Lung (tissue), 12 donors: ENCODE measurements around the gene SIAH3. TPM values are rescaled to one million over a fixed set of nuclear protein-coding genes. Genes with fewer than 3 reads are reported as not detected.

ENCODE experiments used
- ATAC-seq: fragments of 200-7000 bp; cut with Tn5 transposase; one replicate; pipeline ENCODE4 v1.9.1; 2020; ENCODE audit warnings: moderate number of reproducible peaks; ENCODE audit not compliant: insufficient read depth, low FRiP score
- DNase-seq, 3 donors: peaks; one replicate each; pipeline ENCODE4 v3.0.0-alpha.2; 2013 to 2017
- H3K27ac ChIP-seq, 2 donors: one replicate each; pipeline ENCODE4 v1.5.1; 2013; ENCODE audit warnings: mild to moderate bottlenecking in 2 of 2, moderate library complexity in 2 of 2, control low read depth in 1 of 2, inconsistent platforms in 1 of 2, low read depth in 1 of 2, low read length in 1 of 2
- H3K27me3 ChIP-seq, 3 donors: one replicate each; pipeline ENCODE4 v1.5.1; 2013; ENCODE audit warnings: low read length in 2 of 3; ENCODE audit not compliant: control insufficient read depth in 3 of 3, insufficient read depth in 3 of 3
- H3K36me3 ChIP-seq, 4 donors: one replicate each; pipeline ENCODE4 v1.5.1; 2013; ENCODE audit warnings: low read length in 4 of 4, mild to moderate bottlenecking in 1 of 4, moderate library complexity in 1 of 4; ENCODE audit not compliant: control insufficient read depth in 4 of 4, insufficient read depth in 4 of 4
- H3K4me1 ChIP-seq, 5 donors: one replicate each; pipeline ENCODE4 v1.5.1; 2013; ENCODE audit warnings: low read length in 5 of 5, mild to moderate bottlenecking in 2 of 5, moderate library complexity in 1 of 5; ENCODE audit not compliant: control insufficient read depth in 5 of 5, insufficient read depth in 5 of 5
- H3K4me3 ChIP-seq: one replicate; pipeline ENCODE4 v1.5.1; 2013; ENCODE audit warnings: mild to moderate bottlenecking, control low read depth, moderate library complexity
- H3K9ac ChIP-seq, 2 donors: one replicate each; pipeline ENCODE4 v1.5.1; 2013; ENCODE audit warnings: low read length in 2 of 2, control low read depth in 1 of 2; ENCODE audit not compliant: insufficient read depth in 1 of 2
- H3K9me3 ChIP-seq, 4 donors: one replicate each; pipeline ENCODE4 v1.5.1; 2013; ENCODE audit warnings: low read length in 3 of 4, mild to moderate bottlenecking in 1 of 4, moderate library complexity in 1 of 4; ENCODE audit not compliant: control insufficient read depth in 4 of 4, insufficient read depth in 3 of 4
- CTCF ChIP-seq: IDR thresholded peaks from 2 replicates; pipeline ENCODE4 v1.5.1; 2012; ENCODE audit warnings: mild to moderate bottlenecking; ENCODE audit errors: control extremely low read depth, extremely low read depth
- WGBS, 2 donors: extraction: QIAGEN DNeasy Blood & Tissue Kit; methylation state at CpG; one replicate each; pipeline ENCODE4 v1.1.7; 2013; 5-methylcytosine and 5-hydroxymethylcytosine counted together
- polyA plus RNA-seq, 2 donors: library from polyadenylated mRNA; stranded (reverse); fragments of 200-250 nt; gene quantifications; one replicate each; pipeline ENCODE4 v1.2.1, GENCODE V29; 2013
- total RNA-seq, 2 donors: library from RNA; depleted of rRNA in 1 of 2; stranded (reverse); fragments of >200 nt in 1 of 2; gene quantifications; one replicate each; pipeline ENCODE4 v1.2.1, GENCODE V29; 2014 to 2021
- donor health status: control.
- donor health status: control.
- donor health status: Bipolar disorder and iron deficiency.
- donor health status: healthy.
- donor health status: DM: yes; HTN: yes; CAD: no.

The SIAH3 gene
- total and polyA plus RNA-seq, 4 donors, result 0.03 to 0.31 (median 0.05) TPM

DNA sequence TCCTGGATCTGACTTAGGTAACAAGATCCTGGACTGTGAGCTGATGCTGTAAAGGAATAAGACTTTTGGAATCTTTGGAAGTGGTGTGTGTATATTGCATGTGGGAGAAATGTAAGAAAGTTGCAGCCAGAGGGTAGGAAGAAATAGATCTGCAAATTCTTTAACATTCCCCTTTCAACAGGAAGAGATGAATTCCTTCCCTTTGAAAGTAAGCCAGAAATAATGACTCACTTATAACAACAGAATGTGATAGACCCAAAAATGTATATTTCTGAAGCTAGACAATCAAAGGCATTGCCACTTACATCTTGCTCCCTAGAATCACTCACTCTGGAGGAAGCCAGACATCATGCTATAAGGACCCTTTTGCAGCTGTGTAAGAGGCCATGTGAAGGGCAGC is 9.8 kb upstream of the SIAH3 start:
- Histone ChIP-seq H3K27ac (no peak overlapping the region), H3K36me3 (no peaks in the 10 kb centered on the region), H3K4me3 (no peak overlapping the region), H3K9me3 (peaks cover 0 to 2% (median 0%) of the 10 kb centered on the region in 4 donors), H3K9ac (no peak overlapping the region), H3K4me1 (no peaks in the 10 kb centered on the region), H3K27me3 (peaks cover 0 to 13% (median 4%) of the 10 kb centered on the region in 3 donors)
- DNase-seq (no peak), ATAC-seq (no peak)
- no peak for TF ChIP-seq CTCF

GRCh38 chr13:45860240-45860639 is 8.7 kb upstream of the SIAH3 start:
- 62 to 73% methylated on average over 5 of the region's 5 CpGs for WGBS, 2 donors
- TF ChIP-seq CTCF, result no peak

GRCh38 chr13:45859705-45860104 is 8.2 kb upstream of the SIAH3 start:
- DNase-seq (no peak), ATAC-seq (no peak)
- Histone ChIP-seq H3K27me3 (peaks cover 0 to 18% (median 4%) of the 10 kb centered on the region in 3 donors), H3K36me3 (no peaks in the 10 kb centered on the region), H3K4me1 (no peaks in the 10 kb centered on the region), H3K4me3 (no peak overlapping the region), H3K27ac (no peak overlapping the region), H3K9ac (no peak overlapping the region), H3K9me3 (peaks cover 0 to 2% (median 0%) of the 10 kb centered on the region in 4 donors)
- TF ChIP-seq CTCF, result no peak
- WGBS, 2 donors, result 39 to 68% methylated on average over 2 of the region's 2 CpGs

More at GRCh38 chr13:45860240-45860639, 8.7 kb upstream of the SIAH3 start:
- Histone ChIP-seq H3K27me3 (peaks cover 0 to 18% (median 4%) of the 10 kb centered on the region in 3 donors), H3K9me3 (peaks cover 0 to 2% (median 0%) of the 10 kb centered on the region in 4 donors), H3K4me3 (no peak overlapping the region), H3K27ac (no peak overlapping the region), H3K9ac (no peak overlapping the region), H3K36me3 (no peaks in the 10 kb centered on the region), H3K4me1 (no peaks in the 10 kb centered on the region)
- no peak for ATAC-seq
- no peak for DNase-seq

DNA sequence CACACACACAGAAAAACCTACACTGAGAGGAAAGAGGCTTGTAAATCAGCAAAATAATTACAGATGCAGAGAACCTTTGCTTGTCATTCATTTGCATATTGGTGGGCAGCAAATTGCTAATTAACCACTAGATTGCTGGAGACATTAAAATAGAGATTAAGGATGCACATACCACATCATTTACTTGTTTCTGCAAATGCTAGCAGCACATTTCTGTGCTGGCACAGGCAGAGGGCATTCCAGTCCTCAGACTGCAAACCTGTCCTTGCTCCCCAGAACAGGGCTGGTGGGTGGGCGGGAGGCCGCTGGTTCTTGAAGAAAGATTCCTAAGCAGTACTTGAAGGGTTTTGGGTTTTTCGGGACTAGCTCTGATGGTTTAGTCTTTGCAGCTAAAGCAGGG is 941 bp upstream of the SIAH3 start:
- WGBS, 2 donors, result 83 to 92% methylated on average over 3 of the region's 3 CpGs
- DNase-seq (no peak), ATAC-seq (no peak)
- Histone ChIP-seq H3K9ac (no peak overlapping the region), H3K4me3 (no peak overlapping the region), H3K27me3 (peaks cover 0 to 59% (median 58%) of the 10 kb centered on the region in 3 donors), H3K27ac (no peak overlapping the region), H3K36me3 (no peaks in the 10 kb centered on the region), H3K4me1 (peaks cover 0 to 22% (median 8%) of the 10 kb centered on the region in 5 donors), H3K9me3 (no peaks in the 10 kb centered on the region)
- no peak for TF ChIP-seq CTCF
